ENCODE results near the gene SLC24A4.

- TF ChIP-seq POLR2A (IDR thresholded peaks at IDR 0.05; ENCODE audit: low read depth, low read length) (no peak), POLR2AphosphoS5 (IDR thresholded peaks at IDR 0.05; ENCODE audit: low read depth, low read length) (no peak), PAX5 (IDR thresholded peaks at IDR 0.05; ENCODE audit: insufficient read depth, low read length, severe bottlenecking) (no peak), TAF1 (IDR thresholded peaks at IDR 0.05; ENCODE audit: low read depth, low read length) (no peak)
Observed at GRCh38 chr14:92276074-92276473, 46.9 kb upstream of the SLC24A4 start.
